H9 (cell line): ENCODE measurements around the gene HMOX2. TPM values are rescaled to one million over a fixed set of nuclear protein-coding genes. Genes with fewer than 3 reads are reported as not detected.
A peak's percentile ranks its signal among the peaks of the same experiment; 100 is the strongest.

Source experiments
- DNase-seq: peaks from one replicate; pipeline ENCODE4 v3.0.0-alpha.2; 2017
- H2AFZ ChIP-seq: one replicate; pipeline ENCODE4 v1.6.1; 2013; ENCODE audit warnings: mild to moderate bottlenecking, low read length, control low read depth, moderate library complexity
- H2AK5ac ChIP-seq: 2 replicates; pipeline ENCODE4 v1.6.1; 2013; ENCODE audit warnings: low read length, control low read depth, mixed read lengths; ENCODE audit not compliant: insufficient read length
- H2BK120ac ChIP-seq: one replicate; pipeline ENCODE4 v1.6.1; 2013; ENCODE audit warnings: low read depth, mild to moderate bottlenecking, low read length, control low read depth, inconsistent platforms; ENCODE audit not compliant: poor library complexity, severe bottlenecking
- H2BK12ac ChIP-seq: 2 replicates; pipeline ENCODE4 v1.6.1; 2013; ENCODE audit warnings: low read length, control low read depth, mixed read lengths, low read depth; ENCODE audit not compliant: insufficient read length
- H2BK15ac ChIP-seq: 2 replicates; pipeline ENCODE4 v1.6.1; 2013; ENCODE audit warnings: low read depth, low read length, control low read depth
- H2BK20ac ChIP-seq: one replicate; pipeline ENCODE4 v1.6.1; 2013; ENCODE audit warnings: low read depth, mild to moderate bottlenecking, low read length, control low read depth, inconsistent platforms; ENCODE audit not compliant: poor library complexity, severe bottlenecking
- H2BK5ac ChIP-seq: 2 replicates; pipeline ENCODE4 v1.6.1; 2013; ENCODE audit warnings: low read length, control low read depth, mixed read lengths; ENCODE audit not compliant: insufficient read length
- H3K14ac ChIP-seq: 2 replicates; pipeline ENCODE4 v1.6.1; 2013; ENCODE audit warnings: low read length, control low read depth; ENCODE audit not compliant: insufficient read depth
- H3K18ac ChIP-seq: 2 replicates; pipeline ENCODE4 v1.6.1; 2013; ENCODE audit warnings: low read depth, mild to moderate bottlenecking, mixed read lengths, low read length, control low read depth; ENCODE audit not compliant: insufficient read length
- H3K23ac ChIP-seq: 2 replicates; pipeline ENCODE4 v1.6.1; 2013; ENCODE audit warnings: low read length, control low read depth, mixed read lengths, low read depth; ENCODE audit not compliant: insufficient read length
- H3K23me2 ChIP-seq: 2 replicates; pipeline ENCODE4 v1.6.1; 2013; ENCODE audit warnings: low read depth, mild to moderate bottlenecking, mixed read lengths, low read length, control low read depth; ENCODE audit not compliant: insufficient read length, poor library complexity, severe bottlenecking
- H3K27ac ChIP-seq: 2 replicates; pipeline ENCODE4 v1.5.1; 2013; ENCODE audit warnings: low read length, control low read depth, mixed read lengths, low read depth; ENCODE audit not compliant: insufficient read length
- H3K27me3 ChIP-seq: 2 replicates; pipeline ENCODE4 v1.6.1; 2013; ENCODE audit warnings: low read length, control low read depth, inconsistent platforms; ENCODE audit not compliant: insufficient read depth
- H3K4ac ChIP-seq: 2 replicates; pipeline ENCODE4 v1.6.1; 2013; ENCODE audit warnings: low read depth, mild to moderate bottlenecking, control low read depth, inconsistent platforms, low read length, moderate library complexity
- H3K4me1 ChIP-seq: 2 replicates; pipeline ENCODE4 v1.6.1; 2013; ENCODE audit warnings: low read length, control low read depth, inconsistent platforms; ENCODE audit not compliant: insufficient read depth
- H3K4me2 ChIP-seq: 2 replicates; pipeline ENCODE4 v1.6.1; 2013; ENCODE audit warnings: low read length, control low read depth, mixed read lengths; ENCODE audit not compliant: insufficient read length, insufficient read depth
- H3K56ac ChIP-seq: 2 replicates; pipeline ENCODE4 v1.6.1; 2013; ENCODE audit warnings: low read depth, mild to moderate bottlenecking, mixed read lengths, low read length, control low read depth; ENCODE audit not compliant: insufficient read length
- H3K79me1 ChIP-seq: 2 replicates; pipeline ENCODE4 v1.6.1; 2013; ENCODE audit warnings: low read depth, mild to moderate bottlenecking, moderate library complexity, low read length, control low read depth, inconsistent platforms; ENCODE audit not compliant: insufficient read depth, poor library complexity, severe bottlenecking
- H3K79me2 ChIP-seq: 2 replicates; pipeline ENCODE4 v1.6.1; 2013; ENCODE audit warnings: low read length, control low read depth, inconsistent platforms; ENCODE audit not compliant: insufficient read depth
- H3K9ac ChIP-seq: 2 replicates; pipeline ENCODE4 v1.6.1; 2013; ENCODE audit warnings: low read length, control low read depth, mixed read lengths; ENCODE audit not compliant: insufficient read length; ENCODE audit errors: extremely low read depth
- H3K9me3 ChIP-seq: one replicate; pipeline ENCODE4 v1.6.1; 2013; ENCODE audit warnings: low read depth, low read length, inconsistent platforms; ENCODE audit not compliant: control insufficient read depth
- H3T11ph ChIP-seq: one replicate; pipeline ENCODE4 v1.6.1; 2013; ENCODE audit warnings: mild to moderate bottlenecking, low read length, control low read depth, inconsistent platforms
- H4K20me1 ChIP-seq: one replicate; pipeline ENCODE4 v1.6.1; 2013; ENCODE audit not compliant: control insufficient read depth, insufficient read length, insufficient read depth
- H4K5ac ChIP-seq: 2 replicates; pipeline ENCODE4 v1.6.1; 2013; ENCODE audit warnings: low read depth, mild to moderate bottlenecking, mixed read lengths, low read length, control low read depth; ENCODE audit not compliant: insufficient read length
- H4K8ac ChIP-seq: replicated peaks from 2 replicates; pipeline ENCODE4 v1.6.1; 2013; ENCODE audit warnings: low read length, control low read depth, mixed read lengths, low read depth; ENCODE audit not compliant: insufficient read length
- H4K91ac ChIP-seq: 2 replicates; pipeline ENCODE4 v1.6.1; 2013; ENCODE audit warnings: low read depth, mild to moderate bottlenecking, moderate library complexity, mixed read lengths, low read length, control low read depth; ENCODE audit not compliant: insufficient read length
- H3K27ac Mint-ChIP-seq, 3 experiments: 2 replicates in 2 of 3; 3 replicates in 1 of 3; pipeline ENCODE4 v1.8.0; 2020 to 2021; ENCODE audit warnings: mixed read lengths in 3 of 3, mild to moderate bottlenecking in 1 of 3, moderate library complexity in 1 of 3
- H3K27me3 Mint-ChIP-seq: 2 replicates; pipeline ENCODE4 v1.8.0; 2021; ENCODE audit warnings: low read depth, mild to moderate bottlenecking, moderate library complexity, mixed read lengths
- H3K36me3 Mint-ChIP-seq, 3 experiments: 2 replicates in 2 of 3; 3 replicates in 1 of 3; pipeline ENCODE4 v1.8.0; 2020 to 2021; ENCODE audit warnings: low read depth in 3 of 3, mixed read lengths in 3 of 3; ENCODE audit not compliant: insufficient read depth in 1 of 3
- H3K4me1 Mint-ChIP-seq, 2 experiments: 2 replicates each; pipeline ENCODE4 v1.8.0; 2020; ENCODE audit warnings: mixed read lengths in 2 of 2
- H3K4me3 Mint-ChIP-seq, 2 experiments: 2 replicates in 1 of 2; 3 replicates in 1 of 2; pipeline ENCODE4 v1.8.0; 2020 to 2021; ENCODE audit warnings: mild to moderate bottlenecking in 2 of 2, mixed read lengths in 2 of 2, moderate library complexity in 1 of 2
- H3K9me3 Mint-ChIP-seq, 2 experiments: 2 replicates in 1 of 2; 3 replicates in 1 of 2; pipeline ENCODE4 v1.8.0; 2020; ENCODE audit warnings: mild to moderate bottlenecking in 2 of 2, mixed read lengths in 2 of 2, moderate library complexity in 1 of 2
- WGBS: extraction: QIAGEN DNeasy Blood & Tissue Kit; methylation state at CpG from one replicate; pipeline ENCODE4 v1.1.7; 2013; ENCODE audit warnings: missing lambda C conversion rate, low lambda C conversion rate, mixed read lengths; ENCODE audit not compliant: insufficient read length; ENCODE audit errors: extremely low coverage; 5-methylcytosine and 5-hydroxymethylcytosine counted together
- total RNA-seq: library from RNA; stranded (reverse); gene quantifications from 2 replicates; pipeline ENCODE4 v1.2.1, GENCODE V29; 2021
- TF ChIP-seq, protein P1 (sequence below): fragments of 200-600 bp; sonication (generic); conservative IDR thresholded peaks from 3 replicates; pipeline ENCODE4 v1.8.0; 2021; ENCODE audit warnings: antibody characterized with exemption, mild to moderate bottlenecking

The HMOX2 gene
- total RNA-seq, 1 experiment from 2014 or later = 44.4 TPM

DNA sequence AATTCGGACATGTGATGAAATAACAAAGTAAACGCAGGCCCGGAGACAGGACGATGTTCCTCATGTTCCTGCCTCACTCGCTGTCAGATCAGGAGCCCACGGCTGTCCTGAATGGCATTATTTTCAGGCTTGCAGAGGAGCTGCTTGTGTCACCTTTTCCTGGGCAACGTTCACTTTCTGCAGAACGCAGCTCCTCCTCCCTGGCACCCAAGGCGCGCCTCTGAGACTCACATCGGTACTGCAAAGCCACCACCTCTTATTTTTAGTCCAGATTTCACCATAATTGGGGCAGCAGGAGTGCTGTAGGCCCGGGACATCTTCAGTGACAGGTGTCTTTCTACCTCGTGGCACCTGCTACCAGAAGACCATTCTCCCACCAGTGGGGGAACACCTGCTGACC is 71.9 kb downstream of the HMOX2 start:
- Histone ChIP-seq H3K4me2 (no peak overlapping the region), H2BK120ac (no peak overlapping the region), H2BK20ac (no peak overlapping the region), H3K27me3 (no peaks in the 10 kb centered on the region), H3K4ac (no peak overlapping the region), H2BK15ac (no peak overlapping the region), H3K4me1 (no peaks in the 10 kb centered on the region), H3K79me2 (no peaks in the 10 kb centered on the region), H3K14ac (no peak overlapping the region), H3K56ac (no peak overlapping the region), H3K9me3 (no peaks in the 10 kb centered on the region), H4K91ac (no peak overlapping the region), H2AFZ (no peak overlapping the region), H4K20me1 (no peaks in the 10 kb centered on the region), H4K8ac (no peak overlapping the region), H2BK5ac (no peak overlapping the region), H3K9ac (no peak overlapping the region), H3T11ph (no peak overlapping the region), H2AK5ac (no peak overlapping the region), H4K5ac (no peak overlapping the region), H3K23ac (no peak overlapping the region), H3K23me2 (no peaks in the 10 kb centered on the region), H3K79me1 (no peaks in the 10 kb centered on the region), H2BK12ac (no peak overlapping the region), H3K18ac (peak overlapping the region; percentile 4), H3K27ac (no peak overlapping the region)
- H3K4me3 Mint-ChIP-seq = no peak overlapping the region
- H3K27ac Mint-ChIP-seq = no peak overlapping the region; a peak in 1 of 7 replicates
- peaks cover 0 to 2% of the 10 kb centered on the region in 2 experiments; a peak in 2 of 5 replicates for H3K9me3 Mint-ChIP-seq
- TF ChIP-seq, protein P1, sequence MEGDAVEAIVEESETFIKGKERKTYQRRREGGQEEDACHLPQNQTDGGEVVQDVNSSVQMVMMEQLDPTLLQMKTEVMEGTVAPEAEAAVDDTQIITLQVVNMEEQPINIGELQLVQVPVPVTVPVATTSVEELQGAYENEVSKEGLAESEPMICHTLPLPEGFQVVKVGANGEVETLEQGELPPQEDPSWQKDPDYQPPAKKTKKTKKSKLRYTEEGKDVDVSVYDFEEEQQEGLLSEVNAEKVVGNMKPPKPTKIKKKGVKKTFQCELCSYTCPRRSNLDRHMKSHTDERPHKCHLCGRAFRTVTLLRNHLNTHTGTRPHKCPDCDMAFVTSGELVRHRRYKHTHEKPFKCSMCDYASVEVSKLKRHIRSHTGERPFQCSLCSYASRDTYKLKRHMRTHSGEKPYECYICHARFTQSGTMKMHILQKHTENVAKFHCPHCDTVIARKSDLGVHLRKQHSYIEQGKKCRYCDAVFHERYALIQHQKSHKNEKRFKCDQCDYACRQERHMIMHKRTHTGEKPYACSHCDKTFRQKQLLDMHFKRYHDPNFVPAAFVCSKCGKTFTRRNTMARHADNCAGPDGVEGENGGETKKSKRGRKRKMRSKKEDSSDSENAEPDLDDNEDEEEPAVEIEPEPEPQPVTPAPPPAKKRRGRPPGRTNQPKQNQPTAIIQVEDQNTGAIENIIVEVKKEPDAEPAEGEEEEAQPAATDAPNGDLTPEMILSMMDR = no peak
- peaks cover 5% of the 10 kb centered on the region for H3K27me3 Mint-ChIP-seq
- DNase-seq = no peak
- no peaks in the 10 kb centered on the region; a peak in 1 of 7 replicates for H3K36me3 Mint-ChIP-seq
- H3K4me1 Mint-ChIP-seq = peaks cover 3 to 4% of the 10 kb centered on the region in 2 experiments; a peak in 2 of 4 replicates
- no CpG with 5 or more reads among the region's 13 CpGs for WGBS
